ENCODE data around the gene GID4.

GID4 gene

GRCh38 chr17:18064053-18064452 is 24.8 kb downstream of the GID4 start:
- DNase-seq (ENCODE audit: low read depth): no peak
- H3K4me3 ChIP-seq (ENCODE audit: low read depth, low read length): no peak overlapping the region

DNA sequence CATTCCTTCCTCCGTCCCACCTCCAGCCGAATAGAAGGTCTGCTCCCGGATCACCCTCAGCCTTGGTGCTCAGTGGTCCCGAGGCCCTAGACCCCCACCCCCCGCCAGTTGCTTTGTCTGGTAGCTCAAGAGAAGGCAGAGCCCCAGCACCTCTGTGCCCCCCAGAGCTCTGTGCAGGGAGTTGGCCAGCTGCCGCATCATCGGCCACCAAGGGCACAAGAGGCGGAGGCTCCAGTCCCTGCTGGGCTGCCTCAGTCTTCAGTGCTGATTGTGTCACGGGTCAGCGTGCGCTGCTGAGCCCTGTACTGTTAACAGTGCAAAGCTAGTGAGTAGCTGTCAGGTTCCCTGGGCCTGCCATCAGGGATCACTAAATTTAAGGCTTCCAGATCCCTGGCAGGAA is 26.3 kb downstream of the GID4 start:
- DNase-seq (ENCODE audit: low read depth): no peak
- no peak overlapping the region for H3K4me3 ChIP-seq (ENCODE audit: low read depth, low read length)
- TF ChIP-seq CTCF (conservative IDR thresholded peaks at IDR 0.05; ENCODE audit: low read depth, low read length): no peak

More at GRCh38 chr17:18064053-18064452, 24.8 kb downstream of the GID4 start:
- TF ChIP-seq CTCF (conservative IDR thresholded peaks at IDR 0.05; ENCODE audit: low read depth, low read length): no peak

- no peak for DNase-seq (ENCODE audit: low read depth)
- no peak for TF ChIP-seq CTCF (conservative IDR thresholded peaks at IDR 0.05; ENCODE audit: low read depth, low read length)
- H3K4me3 ChIP-seq (ENCODE audit: low read depth, low read length): no peak overlapping the region
Measured at GRCh38 chr17:18066866-18067265, 27.7 kb downstream of the GID4 start.

GRCh38 chr17:18069101-18069500 is 29.9 kb downstream of the GID4 start:
- no peak for TF ChIP-seq CTCF (conservative IDR thresholded peaks at IDR 0.05; ENCODE audit: low read depth, low read length)
- no peak for DNase-seq (ENCODE audit: low read depth)
- no peak overlapping the region for H3K4me3 ChIP-seq (ENCODE audit: low read depth, low read length)

DNA sequence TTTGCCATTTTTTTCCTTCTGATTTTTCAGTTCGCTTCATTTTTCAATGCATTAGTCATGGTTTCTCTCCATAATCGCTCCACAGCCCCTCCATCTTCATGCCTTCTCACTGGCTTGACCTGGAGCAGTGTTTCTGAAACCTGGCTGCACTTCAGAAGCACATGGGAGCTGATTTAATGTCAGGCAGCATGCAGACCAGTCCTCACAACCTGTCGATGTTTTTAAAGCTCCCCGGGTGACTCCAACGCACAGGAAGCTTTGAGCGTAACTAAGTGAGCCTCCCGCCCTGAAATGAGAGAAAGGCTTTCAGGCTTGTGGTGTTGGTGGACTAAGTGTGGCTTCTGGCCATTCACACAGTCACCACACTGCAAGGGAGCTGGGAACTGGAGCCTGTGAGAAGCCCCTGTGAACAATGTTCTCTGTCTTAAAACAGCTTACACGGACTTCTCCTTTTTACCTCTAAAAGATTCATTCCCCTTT is 31.7 kb downstream of the GID4 start:
- peak; percentile 61 for DNase-seq (ENCODE audit: low read depth)
- peak overlapping the region; percentile 27 for H3K4me3 ChIP-seq (ENCODE audit: low read depth, low read length)
- TF ChIP-seq CTCF (conservative IDR thresholded peaks at IDR 0.05; ENCODE audit: low read depth, low read length): no peak

DNA sequence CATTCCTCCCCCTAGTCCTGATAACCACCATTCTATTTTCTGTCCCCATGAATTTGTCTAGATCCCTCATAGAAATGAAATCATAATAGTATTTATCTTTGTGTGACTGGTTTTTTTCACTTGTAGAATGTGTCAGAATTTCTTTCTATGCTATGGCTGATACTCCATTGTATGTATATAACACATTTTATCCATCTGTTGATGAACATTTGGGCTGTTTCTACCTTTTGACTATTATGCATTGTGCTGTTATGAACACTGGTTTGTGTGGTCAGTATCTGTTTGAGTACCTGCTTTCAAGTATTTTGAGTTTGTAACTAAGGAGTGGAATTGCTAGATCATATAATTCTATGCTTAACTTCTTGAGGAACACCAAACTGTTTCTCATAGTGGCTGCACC is 32.5 kb downstream of the GID4 start:
- DNase-seq (ENCODE audit: low read depth): no peak
- H3K4me3 ChIP-seq (ENCODE audit: low read depth, low read length): no peak overlapping the region
- TF ChIP-seq CTCF (conservative IDR thresholded peaks at IDR 0.05; ENCODE audit: low read depth, low read length): no peak

DNA sequence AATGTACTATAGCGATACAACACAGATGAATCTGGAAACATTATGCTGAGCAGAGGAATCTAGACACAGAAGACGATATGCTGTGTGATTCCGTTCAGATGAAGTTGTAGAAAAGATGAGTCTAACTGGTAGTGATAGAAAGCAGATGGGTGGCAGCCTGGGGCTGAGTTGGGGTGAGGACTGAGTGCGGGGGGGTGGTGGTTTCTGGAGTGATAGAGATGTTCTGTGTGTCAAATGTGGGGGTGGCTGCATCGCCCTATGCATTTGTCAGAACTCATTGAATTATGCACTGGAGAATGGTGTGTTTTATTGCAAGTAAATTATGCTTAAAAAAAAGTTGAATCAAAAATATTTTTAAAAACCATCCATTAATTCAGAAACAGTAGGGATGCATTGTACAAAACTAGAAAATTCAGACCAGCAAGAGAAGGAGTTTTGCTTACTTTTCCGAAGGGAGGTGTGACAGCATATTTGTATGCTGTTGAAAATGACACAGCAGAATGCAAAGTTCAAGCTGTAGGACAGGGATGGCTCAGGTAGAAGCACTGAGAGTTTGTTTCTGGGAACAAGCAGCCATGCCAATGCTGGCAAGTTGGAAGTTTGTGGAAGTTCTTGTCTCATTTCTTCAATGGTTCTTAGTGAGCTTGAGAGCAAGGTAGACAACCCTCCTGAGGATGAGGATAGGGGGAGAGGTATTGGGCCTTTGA is 35.5 kb downstream of the GID4 start:
- DNase-seq (ENCODE audit: low read depth): no peak
- no peak for TF ChIP-seq CTCF (conservative IDR thresholded peaks at IDR 0.05; ENCODE audit: low read depth, low read length)
- H3K4me3 ChIP-seq (ENCODE audit: low read depth, low read length): no peak overlapping the region
